GM23248 (cell line): ENCODE data around the gene MYO18B. TPM values are rescaled to one million over a fixed set of nuclear protein-coding genes. Genes with fewer than 3 reads are reported as not detected.
"Not testable (repeated sequence)": the region's sequence is repeated elsewhere in the genome, so short reads cannot be mapped to it uniquely, and the experiment has no call there.

Source experiments
- DNase-seq: peaks from one replicate; pipeline ENCODE4 v3.0.0-alpha.2; 2015
- H2AFZ ChIP-seq: fragments of 200-600 bp; sonication (generic); 2 replicates; pipeline ENCODE4 v1.6.1; 2016; ENCODE audit warnings: antibody characterized with exemption
- H3F3A ChIP-seq: fragments of 200-600 bp; sonication (generic); 2 replicates; pipeline ENCODE4 v1.6.1; 2016; ENCODE audit warnings: mild to moderate bottlenecking, antibody characterized with exemption, mixed run types; ENCODE audit not compliant: insufficient read depth
- H3K27ac ChIP-seq: fragments of 200-600 bp; sonication (generic); 2 replicates; pipeline ENCODE4 v1.5.1; 2016; ENCODE audit warnings: mild to moderate bottlenecking
- H3K27me3 ChIP-seq: fragments of 200-600 bp; sonication (generic); replicated peaks from 2 replicates; pipeline ENCODE4 v1.6.1; 2016; ENCODE audit warnings: mild to moderate bottlenecking; ENCODE audit not compliant: insufficient read depth
- H3K36me3 ChIP-seq: fragments of 200-600 bp; sonication (generic); 2 replicates; pipeline ENCODE4 v1.6.1; 2016; ENCODE audit warnings: low read depth, mild to moderate bottlenecking
- H3K4me1 ChIP-seq: fragments of 200-600 bp; sonication (generic); 2 replicates; pipeline ENCODE4 v1.6.1; 2016; ENCODE audit warnings: mild to moderate bottlenecking; ENCODE audit not compliant: insufficient read depth
- H3K4me2 ChIP-seq: fragments of 200-600 bp; sonication (generic); one replicate; pipeline ENCODE4 v1.6.1; 2016; ENCODE audit warnings: mild to moderate bottlenecking; ENCODE audit not compliant: unreplicated experiment
- H3K4me3 ChIP-seq: fragments of 200-600 bp; sonication (generic); 2 replicates; pipeline ENCODE4 v1.5.1; 2016; ENCODE audit warnings: mild to moderate bottlenecking
- H3K79me2 ChIP-seq: fragments of 200-600 bp; sonication (generic); 2 replicates; pipeline ENCODE4 v1.6.1; 2016; ENCODE audit warnings: mild to moderate bottlenecking; ENCODE audit not compliant: insufficient read depth
- H3K9ac ChIP-seq: fragments of 200-600 bp; sonication (generic); 2 replicates; pipeline ENCODE4 v1.6.1; 2016; ENCODE audit warnings: mild to moderate bottlenecking
- H3K9me2 ChIP-seq: fragments of 200-600 bp; sonication (generic); 2 replicates; pipeline ENCODE4 v1.6.1; 2016; ENCODE audit warnings: mixed run types, mild to moderate bottlenecking, moderate library complexity; ENCODE audit not compliant: insufficient read depth
- H3K9me3 ChIP-seq: fragments of 200-600 bp; sonication (generic); one replicate; pipeline ENCODE4 v1.6.1; 2017; ENCODE audit warnings: low read depth
- H4K20me1 ChIP-seq: fragments of 200-600 bp; sonication (generic); 2 replicates; pipeline ENCODE4 v1.6.0; 2016; ENCODE audit not compliant: insufficient read depth
- EZH2 ChIP-seq: fragments of 200-600 bp; sonication (generic); IDR thresholded peaks from 2 replicates; pipeline ENCODE4 v1.6.1; 2018; ENCODE audit warnings: antibody characterized with exemption, mild to moderate bottlenecking; ENCODE audit not compliant: insufficient read depth, poor library complexity, severe bottlenecking
- EZH2phosphoT487 ChIP-seq: fragments of 200-600 bp; sonication (generic); IDR thresholded peaks from 2 replicates; pipeline ENCODE4 v1.6.1; 2018; ENCODE audit warnings: antibody characterized with exemption, moderate library complexity, mild to moderate bottlenecking, low read depth; ENCODE audit not compliant: insufficient read depth
- WGBS, 2 experiments: methylation state at CpG; one replicate each; pipeline ENCODE4 v1.1.6; 2015 to 2017; ENCODE audit warnings: low lambda C conversion rate in 2 of 2, low coverage in 1 of 2; ENCODE audit errors: missing lambda C conversion rate in 2 of 2; 5-methylcytosine and 5-hydroxymethylcytosine counted together
- in situ Hi-C: fragments of 300-500 bp; cut with MboI; formaldehyde crosslinking; loops from 2 replicates; pipeline ENCODE4 v1.15.0; 2020
- polyA plus RNA-seq: library from polyadenylated mRNA; unstranded; fragments of >200 nt; fragmentation: Nextera tagmentation; extraction: Ambion mirVana; gene quantifications from 2 replicates; pipeline ENCODE4 v1.2.1, GENCODE V29; 2016
- total RNA-seq: library from RNA; depleted of rRNA; stranded (reverse); fragments of >200 nt; shearing (Covaris generic); gene quantifications from 2 replicates; pipeline ENCODE4 v1.2.3, GENCODE V29; 2014

MYO18B gene
- total and polyA plus RNA-seq, 2 experiments from 2014 or later, result not detected

GRCh38 chr22:25970999-25971811 is 229.2 kb downstream of the MYO18B start:
- Histone ChIP-seq H3K36me3 (no peaks in the 10 kb centered on the region), H2AFZ (no peak overlapping the region), H3K9me2 (no peaks in the 10 kb centered on the region), H3K9me3 (no peaks in the 10 kb centered on the region), H3K9ac (no peak overlapping the region), H3F3A (no peaks in the 10 kb centered on the region), H3K27ac (no peak overlapping the region), H3K4me1 (no peaks in the 10 kb centered on the region), H3K27me3 (no peaks in the 10 kb centered on the region), H4K20me1 (no peaks in the 10 kb centered on the region), H3K4me3 (no peak overlapping the region), H3K4me2 (no peak overlapping the region), H3K79me2 (no peaks in the 10 kb centered on the region)
- WGBS, 2 experiments, result 29 to 33% methylated on average over 9 of the region's 9 CpGs
- no peak for TF ChIP-seq EZH2
- TF ChIP-seq EZH2phosphoT487, result no peak
- in situ Hi-C loops, result no loop called here
- no peak for DNase-seq

GRCh38 chr22:25972397-25972796 is 230.4 kb downstream of the MYO18B start:
- Histone ChIP-seq H2AFZ (no peak overlapping the region), H3K9me2 (no peaks in the 10 kb centered on the region), H3K36me3 (no peaks in the 10 kb centered on the region), H3K9me3 (no peaks in the 10 kb centered on the region), H3K4me1 (no peaks in the 10 kb centered on the region), H3K27ac (no peak overlapping the region), H4K20me1 (no peaks in the 10 kb centered on the region), H3K9ac (no peak overlapping the region), H3F3A (no peaks in the 10 kb centered on the region), H3K4me3 (no peak overlapping the region), H3K79me2 (no peaks in the 10 kb centered on the region), H3K4me2 (no peak overlapping the region), H3K27me3 (no peaks in the 10 kb centered on the region)
- 34 to 39% methylated on average over 9 of the region's 9 CpGs for WGBS, 2 experiments
- no peak for DNase-seq
- no peak for TF ChIP-seq EZH2phosphoT487
- no peak for TF ChIP-seq EZH2
- in situ Hi-C loops, result no loop called here

GRCh38 chr22:25976356-25976755 is 234.4 kb downstream of the MYO18B start:
- Histone ChIP-seq H3K4me3 (no peak overlapping the region), H3K27ac (no peak overlapping the region), H3K9me2 (no peaks in the 10 kb centered on the region), H3K9ac (no peak overlapping the region), H2AFZ (no peak overlapping the region), H3F3A (no peaks in the 10 kb centered on the region), H3K4me2 (no peak overlapping the region), H3K9me3 (no peaks in the 10 kb centered on the region), H3K36me3 (no peaks in the 10 kb centered on the region), H3K4me1 (no peaks in the 10 kb centered on the region), H3K79me2 (no peaks in the 10 kb centered on the region), H3K27me3 (no peaks in the 10 kb centered on the region), H4K20me1 (no peaks in the 10 kb centered on the region)
- in situ Hi-C loops, result no loop called here
- no peak for DNase-seq
- no peak for TF ChIP-seq EZH2
- 0% methylated on average over 1 of the region's 1 CpG for WGBS, 2 experiments

- no peak for DNase-seq
- H3K79me2 ChIP-seq, result no peaks in the 10 kb centered on the region
- no peak overlapping the region for H3K4me2 ChIP-seq
- H3K4me3 ChIP-seq, result no peak overlapping the region
- H3K27ac ChIP-seq, result no peak overlapping the region
- H3F3A ChIP-seq, result no peaks in the 10 kb centered on the region
- H4K20me1 ChIP-seq, result no peaks in the 10 kb centered on the region
- no peaks in the 10 kb centered on the region for H3K36me3 ChIP-seq
- in situ Hi-C loops, result no loop called here
- WGBS, 2 experiments, result 7 to 8% methylated on average over 3 of the region's 3 CpGs
- H3K9me3 ChIP-seq, result no peaks in the 10 kb centered on the region
- H3K4me1 ChIP-seq, result no peaks in the 10 kb centered on the region
- H3K27me3 ChIP-seq, result no peaks in the 10 kb centered on the region
- TF ChIP-seq EZH2 (no peak), EZH2phosphoT487 (no peak)
- no peaks in the 10 kb centered on the region for H3K9me2 ChIP-seq
- no peak overlapping the region for H2AFZ ChIP-seq
- H3K9ac ChIP-seq, result no peak overlapping the region
These were observed 238.0 kb downstream of the MYO18B start for GRCh38 chr22:25979968-25980367.

- H2AFZ ChIP-seq, in situ Hi-C loops, H3K4me1 ChIP-seq, H3K9me3 ChIP-seq, H3F3A ChIP-seq, H4K20me1 ChIP-seq, H3K27ac ChIP-seq, DNase-seq, H3K9ac ChIP-seq, H3K4me3 ChIP-seq, H3K79me2 ChIP-seq, H3K27me3 ChIP-seq, H3K4me2 ChIP-seq, H3K9me2 ChIP-seq, H3K36me3 ChIP-seq: not testable (repeated sequence)
- WGBS, 2 experiments, result 67 to 73% methylated on average over 1 of the region's 1 CpG
These were observed 242.9 kb downstream of the MYO18B start for GRCh38 chr22:25984911-25985310.
